K562 (cell line): Measurements from ENCODE around the gene WDR88. TPM values are rescaled to one million over a fixed set of nuclear protein-coding genes. Genes with fewer than 3 reads are reported as not detected.

ENCODE experiments used
- CBFA2T3 ChIP-seq: fragments of 450-650 bp; IDR thresholded peaks from 2 replicates; pipeline ENCODE4 v1.6.1; 2017
- CHD4 ChIP-seq: fragments of 200-600 bp; sonication (generic); IDR thresholded peaks from 3 replicates; pipeline ENCODE4 v1.6.1; 2012; ENCODE audit warnings: low read depth, mild to moderate bottlenecking, mixed read lengths, low read length, inconsistent platforms; ENCODE audit not compliant: insufficient read depth, insufficient replicate concordance, poor library complexity, severe bottlenecking
- CREM ChIP-seq: IDR thresholded peaks from 2 replicates; pipeline ENCODE4 v1.6.1; 2014; ENCODE audit warnings: antibody characterized with exemption, low read depth
- GATAD2B ChIP-seq: fragments of 450-650 bp; IDR thresholded peaks from 2 replicates; pipeline ENCODE4 v1.6.1; 2017; ENCODE audit warnings: mild to moderate bottlenecking, borderline replicate concordance
- JUNB ChIP-seq: fragments of 450-650 bp; formaldehyde crosslinking; conservative IDR thresholded peaks from 2 replicates; pipeline ENCODE4 v1.4.0; 2020; ENCODE audit warnings: mild to moderate bottlenecking
- NR2C1 ChIP-seq, 2 experiments: fragments of 450-650 bp; IDR thresholded peaks; 2 replicates each; pipeline ENCODE4 v1.6.1; 2017; ENCODE audit warnings: mild to moderate bottlenecking in 2 of 2, antibody characterized with exemption in 1 of 2, inconsistent platforms in 1 of 2, missing compliant biosample characterization in 1 of 2, missing genetic modification characterization in 1 of 2
- RBM25 ChIP-seq: fragments of 200-400 bp; formaldehyde crosslinking; IDR thresholded peaks from 2 replicates; pipeline ENCODE4 v1.6.1; 2018; ENCODE audit warnings: low read length, low read depth, moderate library complexity; ENCODE audit not compliant: severe bottlenecking
- TAF1 ChIP-seq: IDR thresholded peaks from 2 replicates; pipeline ENCODE4 v1.6.1; 2011; ENCODE audit warnings: mild to moderate bottlenecking, low read length, moderate library complexity; ENCODE audit not compliant: insufficient read depth, control insufficient read depth, severe bottlenecking; ENCODE audit errors: extremely low read depth
- TEAD2 ChIP-seq: fragments of 450-650 bp; IDR thresholded peaks from 2 replicates; pipeline ENCODE4 v1.6.1; 2016; ENCODE audit warnings: missing genetic modification characterization, control low read depth, missing compliant biosample characterization
- polyA plus RNA-seq, 8 experiments: library from polyadenylated mRNA; depleted of rRNA in 4 of 8; stranded (reverse) in 5 of 8; unstranded in 3 of 8; fragments of >200 nt; fragmentation: Nextera tagmentation in 2 of 8; fragmentation: Illumina TruSeq in 1 of 8; extraction: Ambion mirVana in 2 of 8; extraction: Trizol in 1 of 8; gene quantifications; 2 replicates each; pipeline versions ENCODE4 v1.2.1 to v1.2.3, GENCODE V29; 2011 to 2014; ENCODE audit warnings: inconsistent platforms in 1 of 8, missing spikeins in 1 of 8
- total RNA-seq, 7 experiments: library from RNA; depleted of rRNA in 6 of 7; stranded (reverse); fragments of >200 nt in 6 of 7; fragmentation: Illumina TruSeq in 2 of 7; extraction: Trizol in 2 of 7; gene quantifications; 2 replicates each; pipeline versions ENCODE4 v1.2.1 to v1.2.3, GENCODE V29; 2011 to 2021; ENCODE audit warnings: low replicate concordance in 1 of 7
- TF ChIP-seq, protein P1 (sequence below): fragments of 250-450 bp; sonication (Bioruptor Pico); IDR thresholded peaks from 2 replicates; pipeline ENCODE4 v1.5.0; 2020; ENCODE audit warnings: mild to moderate bottlenecking, borderline replicate concordance
- TF ChIP-seq, protein P2 (sequence below): fragments of 250-450 bp; sonication (Bioruptor Pico); IDR thresholded peaks from 2 replicates; pipeline ENCODE4 v1.4.0; 2020; ENCODE audit warnings: mild to moderate bottlenecking, moderate library complexity
- TF ChIP-seq, protein P3 (sequence below): sonication (generic); formaldehyde crosslinking; IDR thresholded peaks from 2 replicates; pipeline ENCODE4 v1.8.0; 2022; ENCODE audit warnings: mild to moderate bottlenecking, missing genetic modification reagents
- TF ChIP-seq, protein P4 (sequence below): fragments of 450-650 bp; IDR thresholded peaks from 2 replicates; pipeline ENCODE4 v1.6.1; 2017; ENCODE audit warnings: mild to moderate bottlenecking, moderate library complexity

The WDR88 gene
- total and polyA plus RNA-seq, 9 of the 15 experiments (the other 6 are each of a cell fraction or from before 2014, with no cell fraction given) = 0.03 to 0.04 TPM; not detected in 7

DNA sequence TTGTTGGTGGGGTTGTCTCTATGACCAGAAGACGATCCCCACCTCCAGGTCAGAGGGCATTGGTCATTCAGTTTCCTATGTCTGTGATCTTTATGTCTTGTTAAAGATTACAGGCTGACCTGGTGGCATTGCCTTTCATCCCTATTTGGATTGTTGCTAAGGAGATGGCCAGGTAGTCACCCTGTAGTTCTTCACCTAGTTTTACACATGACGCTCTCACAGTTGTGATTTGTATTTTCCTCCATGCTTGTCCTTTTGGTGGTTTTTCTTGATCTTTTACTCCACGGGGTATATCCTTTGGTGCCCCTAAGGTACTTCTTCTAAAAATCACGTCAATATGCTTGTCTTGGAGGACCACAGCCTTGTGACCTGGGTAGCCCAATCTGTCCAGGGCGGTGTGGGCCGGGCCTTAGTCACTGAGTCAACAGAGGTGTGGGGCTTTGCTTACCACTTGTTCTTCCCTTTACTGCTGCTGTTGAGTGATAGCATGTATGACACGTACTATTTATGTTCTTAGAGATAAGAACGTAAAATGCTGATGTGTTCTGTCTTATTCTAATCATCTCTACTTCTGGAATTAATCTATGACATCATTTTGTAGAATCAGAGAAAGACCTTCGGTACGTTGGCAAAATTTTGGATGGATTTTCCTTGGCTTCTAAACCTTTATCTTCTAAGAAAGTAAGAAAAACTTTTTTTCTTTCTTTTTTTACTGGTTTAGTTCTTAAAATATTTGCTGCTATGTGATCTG, 30.8 kb upstream of the WDR88 start (continued):
- TF ChIP-seq, protein P1, sequence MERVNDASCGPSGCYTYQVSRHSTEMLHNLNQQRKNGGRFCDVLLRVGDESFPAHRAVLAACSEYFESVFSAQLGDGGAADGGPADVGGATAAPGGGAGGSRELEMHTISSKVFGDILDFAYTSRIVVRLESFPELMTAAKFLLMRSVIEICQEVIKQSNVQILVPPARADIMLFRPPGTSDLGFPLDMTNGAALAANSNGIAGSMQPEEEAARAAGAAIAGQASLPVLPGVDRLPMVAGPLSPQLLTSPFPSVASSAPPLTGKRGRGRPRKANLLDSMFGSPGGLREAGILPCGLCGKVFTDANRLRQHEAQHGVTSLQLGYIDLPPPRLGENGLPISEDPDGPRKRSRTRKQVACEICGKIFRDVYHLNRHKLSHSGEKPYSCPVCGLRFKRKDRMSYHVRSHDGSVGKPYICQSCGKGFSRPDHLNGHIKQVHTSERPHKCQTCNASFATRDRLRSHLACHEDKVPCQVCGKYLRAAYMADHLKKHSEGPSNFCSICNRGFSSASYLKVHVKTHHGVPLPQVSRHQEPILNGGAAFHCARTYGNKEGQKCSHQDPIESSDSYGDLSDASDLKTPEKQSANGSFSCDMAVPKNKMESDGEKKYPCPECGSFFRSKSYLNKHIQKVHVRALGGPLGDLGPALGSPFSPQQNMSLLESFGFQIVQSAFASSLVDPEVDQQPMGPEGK (CRISPR knock-in tag) = no peak
- TF ChIP-seq GATAD2B (peak; percentile 77; the same call in 1 of the 2 replicates), NR2C1 (IDR thresholded peaks at IDR 0.05) (no peak), NR2C1 (tag; IDR thresholded peaks at IDR 0.05) (no peak), JUNB (0 out of 2 replicates have a peak, but pooled peaks have one; percentile 63), TAF1 (no peak), CBFA2T3 (peak; percentile 95), RBM25 (no peak), TEAD2 (tag) (no peak), CREM (peak; percentile 87), CHD4 (no peak)
- TF ChIP-seq, protein P2, sequence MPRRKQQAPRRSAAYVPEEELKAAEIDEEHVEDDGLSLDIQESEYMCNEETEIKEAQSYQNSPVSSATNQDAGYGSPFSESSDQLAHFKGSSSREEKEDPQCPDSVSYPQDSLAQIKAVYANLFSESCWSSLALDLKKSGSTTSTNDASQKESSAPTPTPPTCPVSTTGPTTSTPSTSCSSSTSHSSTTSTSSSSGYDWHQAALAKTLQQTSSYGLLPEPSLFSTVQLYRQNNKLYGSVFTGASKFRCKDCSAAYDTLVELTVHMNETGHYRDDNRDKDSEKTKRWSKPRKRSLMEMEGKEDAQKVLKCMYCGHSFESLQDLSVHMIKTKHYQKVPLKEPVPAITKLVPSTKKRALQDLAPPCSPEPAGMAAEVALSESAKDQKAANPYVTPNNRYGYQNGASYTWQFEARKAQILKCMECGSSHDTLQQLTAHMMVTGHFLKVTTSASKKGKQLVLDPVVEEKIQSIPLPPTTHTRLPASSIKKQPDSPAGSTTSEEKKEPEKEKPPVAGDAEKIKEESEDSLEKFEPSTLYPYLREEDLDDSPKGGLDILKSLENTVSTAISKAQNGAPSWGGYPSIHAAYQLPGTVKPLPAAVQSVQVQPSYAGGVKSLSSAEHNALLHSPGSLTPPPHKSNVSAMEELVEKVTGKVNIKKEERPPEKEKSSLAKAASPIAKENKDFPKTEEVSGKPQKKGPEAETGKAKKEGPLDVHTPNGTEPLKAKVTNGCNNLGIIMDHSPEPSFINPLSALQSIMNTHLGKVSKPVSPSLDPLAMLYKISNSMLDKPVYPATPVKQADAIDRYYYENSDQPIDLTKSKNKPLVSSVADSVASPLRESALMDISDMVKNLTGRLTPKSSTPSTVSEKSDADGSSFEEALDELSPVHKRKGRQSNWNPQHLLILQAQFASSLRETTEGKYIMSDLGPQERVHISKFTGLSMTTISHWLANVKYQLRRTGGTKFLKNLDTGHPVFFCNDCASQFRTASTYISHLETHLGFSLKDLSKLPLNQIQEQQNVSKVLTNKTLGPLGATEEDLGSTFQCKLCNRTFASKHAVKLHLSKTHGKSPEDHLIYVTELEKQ (CRISPR knock-in tag) = no peak
- TF ChIP-seq, protein P3, sequence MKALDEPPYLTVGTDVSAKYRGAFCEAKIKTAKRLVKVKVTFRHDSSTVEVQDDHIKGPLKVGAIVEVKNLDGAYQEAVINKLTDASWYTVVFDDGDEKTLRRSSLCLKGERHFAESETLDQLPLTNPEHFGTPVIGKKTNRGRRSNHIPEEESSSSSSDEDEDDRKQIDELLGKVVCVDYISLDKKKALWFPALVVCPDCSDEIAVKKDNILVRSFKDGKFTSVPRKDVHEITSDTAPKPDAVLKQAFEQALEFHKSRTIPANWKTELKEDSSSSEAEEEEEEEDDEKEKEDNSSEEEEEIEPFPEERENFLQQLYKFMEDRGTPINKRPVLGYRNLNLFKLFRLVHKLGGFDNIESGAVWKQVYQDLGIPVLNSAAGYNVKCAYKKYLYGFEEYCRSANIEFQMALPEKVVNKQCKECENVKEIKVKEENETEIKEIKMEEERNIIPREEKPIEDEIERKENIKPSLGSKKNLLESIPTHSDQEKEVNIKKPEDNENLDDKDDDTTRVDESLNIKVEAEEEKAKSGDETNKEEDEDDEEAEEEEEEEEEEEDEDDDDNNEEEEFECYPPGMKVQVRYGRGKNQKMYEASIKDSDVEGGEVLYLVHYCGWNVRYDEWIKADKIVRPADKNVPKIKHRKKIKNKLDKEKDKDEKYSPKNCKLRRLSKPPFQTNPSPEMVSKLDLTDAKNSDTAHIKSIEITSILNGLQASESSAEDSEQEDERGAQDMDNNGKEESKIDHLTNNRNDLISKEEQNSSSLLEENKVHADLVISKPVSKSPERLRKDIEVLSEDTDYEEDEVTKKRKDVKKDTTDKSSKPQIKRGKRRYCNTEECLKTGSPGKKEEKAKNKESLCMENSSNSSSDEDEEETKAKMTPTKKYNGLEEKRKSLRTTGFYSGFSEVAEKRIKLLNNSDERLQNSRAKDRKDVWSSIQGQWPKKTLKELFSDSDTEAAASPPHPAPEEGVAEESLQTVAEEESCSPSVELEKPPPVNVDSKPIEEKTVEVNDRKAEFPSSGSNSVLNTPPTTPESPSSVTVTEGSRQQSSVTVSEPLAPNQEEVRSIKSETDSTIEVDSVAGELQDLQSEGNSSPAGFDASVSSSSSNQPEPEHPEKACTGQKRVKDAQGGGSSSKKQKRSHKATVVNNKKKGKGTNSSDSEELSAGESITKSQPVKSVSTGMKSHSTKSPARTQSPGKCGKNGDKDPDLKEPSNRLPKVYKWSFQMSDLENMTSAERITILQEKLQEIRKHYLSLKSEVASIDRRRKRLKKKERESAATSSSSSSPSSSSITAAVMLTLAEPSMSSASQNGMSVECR (CRISPR knock-in tag) = no peak
- TF ChIP-seq, protein P4, sequence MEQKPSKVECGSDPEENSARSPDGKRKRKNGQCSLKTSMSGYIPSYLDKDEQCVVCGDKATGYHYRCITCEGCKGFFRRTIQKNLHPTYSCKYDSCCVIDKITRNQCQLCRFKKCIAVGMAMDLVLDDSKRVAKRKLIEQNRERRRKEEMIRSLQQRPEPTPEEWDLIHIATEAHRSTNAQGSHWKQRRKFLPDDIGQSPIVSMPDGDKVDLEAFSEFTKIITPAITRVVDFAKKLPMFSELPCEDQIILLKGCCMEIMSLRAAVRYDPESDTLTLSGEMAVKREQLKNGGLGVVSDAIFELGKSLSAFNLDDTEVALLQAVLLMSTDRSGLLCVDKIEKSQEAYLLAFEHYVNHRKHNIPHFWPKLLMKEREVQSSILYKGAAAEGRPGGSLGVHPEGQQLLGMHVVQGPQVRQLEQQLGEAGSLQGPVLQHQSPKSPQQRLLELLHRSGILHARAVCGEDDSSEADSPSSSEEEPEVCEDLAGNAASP = no peak
